NCI-H1436 treated with DMSO at 0.1 percent for 48 hours (cell line): ENCODE data around the gene TECPR2.

ENCODE experiments used
- DNase-seq: peaks from one replicate; lab custom pipeline; 2025; lab: John Stamatoyannopoulos, UW

TECPR2 gene

DNA sequence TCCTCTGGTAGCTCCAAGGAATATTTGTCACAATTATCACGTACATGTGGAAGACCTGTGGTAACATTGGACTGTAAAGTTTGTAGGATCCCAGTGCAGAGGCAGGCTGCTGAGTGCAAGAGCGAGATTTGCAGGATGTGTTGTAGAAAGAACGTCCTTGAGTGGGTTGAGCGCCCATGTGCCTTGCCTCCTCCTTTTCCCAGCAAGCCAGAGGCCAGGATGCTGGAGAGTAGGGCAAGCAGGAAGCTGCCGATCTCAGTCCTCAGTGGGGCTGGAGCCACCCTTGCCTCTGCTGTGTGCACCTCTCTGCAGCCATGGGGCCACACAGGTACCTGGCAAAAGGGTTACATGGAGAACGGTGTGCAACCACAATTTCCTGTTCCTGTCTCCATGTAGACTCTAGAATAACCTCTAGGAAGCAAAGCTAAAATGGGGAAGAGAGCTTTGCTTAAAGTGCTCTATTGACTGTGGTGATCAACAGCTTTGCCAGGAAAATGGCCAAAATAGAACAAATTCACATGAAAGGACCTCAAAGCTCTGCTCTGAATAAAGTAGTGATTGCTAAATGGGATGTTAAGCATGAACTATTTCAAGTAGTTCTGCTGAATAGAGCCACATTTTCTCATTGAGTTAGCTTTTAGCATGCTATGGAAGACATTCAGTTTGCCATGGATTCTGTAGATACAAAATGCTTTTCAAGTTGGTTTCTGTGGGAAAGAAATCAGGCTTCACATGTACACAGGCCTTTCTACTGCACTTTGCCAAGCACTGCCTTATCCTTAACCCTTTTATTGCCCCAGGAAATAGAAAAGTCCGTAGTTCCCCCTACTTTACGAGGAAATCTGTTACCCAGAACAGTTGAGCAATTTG, 109.4 kb downstream of the TECPR2 start:
- no peak for DNase-seq

- no peak for DNase-seq
Measured at GRCh38 chr14:102472791-102473150, 110.0 kb downstream of the TECPR2 start.

GRCh38 chr14:102473559-102473958, 110.8 kb downstream of the TECPR2 start:
- no peak for DNase-seq

GRCh38 chr14:102474934-102475333, 112.2 kb downstream of the TECPR2 start:
- no peak for DNase-seq

GRCh38 chr14:102479107-102479506, 116.4 kb downstream of the TECPR2 start:
- DNase-seq, result no peak

DNA sequence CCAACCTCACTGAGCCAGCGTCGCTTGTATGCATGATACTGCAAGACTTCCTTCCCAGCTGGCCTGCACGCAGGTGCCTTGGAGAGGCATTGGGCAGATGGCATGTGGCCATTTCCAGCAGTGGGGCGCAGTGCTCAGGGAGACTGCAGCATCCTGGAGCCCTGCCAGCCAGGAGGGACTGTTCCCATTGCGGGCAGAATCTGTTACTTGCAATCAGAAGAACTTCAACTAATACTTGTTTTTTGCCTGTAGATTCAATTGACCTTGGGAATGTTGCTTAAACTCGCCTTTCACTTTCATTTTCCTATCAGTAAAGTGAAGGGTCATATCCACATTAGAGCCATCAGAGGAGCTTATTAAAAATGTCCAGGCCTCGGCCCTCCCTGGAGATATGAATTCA, 117.0 kb downstream of the TECPR2 start:
- DNase-seq, result no peak

DNA sequence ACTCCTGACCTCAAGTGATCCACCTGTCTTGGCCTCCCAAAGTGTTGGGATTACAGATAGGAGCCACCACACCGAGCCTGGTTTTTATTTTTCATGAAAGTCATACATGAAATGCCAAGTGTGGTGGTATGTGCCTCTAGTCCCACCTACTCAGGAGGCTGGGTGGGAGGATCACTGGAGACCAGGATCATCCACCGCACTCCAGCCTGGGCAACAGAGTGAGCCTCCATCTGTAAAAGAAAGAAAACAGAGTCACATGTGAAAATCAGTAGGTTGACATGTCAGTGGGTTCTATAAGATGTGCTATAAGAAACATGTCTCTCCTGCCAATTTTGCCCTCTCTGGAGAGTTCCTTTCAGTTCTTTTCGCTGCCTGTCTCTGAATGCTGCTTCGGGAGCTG, 118.6 kb downstream of the TECPR2 start:
- no peak for DNase-seq

DNA sequence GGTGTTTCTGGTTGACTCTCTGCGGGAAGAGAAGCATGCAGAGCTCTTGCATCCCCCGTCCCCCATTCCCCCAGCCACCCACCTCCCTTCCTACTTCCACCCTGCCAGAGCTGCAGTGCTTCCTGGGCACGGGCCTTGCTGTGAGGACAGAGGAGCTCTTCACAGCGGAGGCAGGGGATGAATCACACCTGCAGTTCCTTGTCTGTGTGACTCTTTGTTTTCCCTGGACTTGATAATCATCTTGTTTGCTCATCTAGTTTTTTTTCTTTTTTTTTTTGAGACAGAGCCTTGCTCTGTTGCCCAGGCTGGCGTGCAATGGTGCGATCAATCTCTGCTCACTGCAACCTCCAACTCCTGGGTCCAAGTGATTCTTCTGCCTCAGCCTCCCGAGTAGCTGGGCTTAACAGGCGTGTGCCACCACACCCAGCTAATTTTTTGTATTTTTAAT, 119.1 kb downstream of the TECPR2 start:
- DNase-seq, result no peak

DNA sequence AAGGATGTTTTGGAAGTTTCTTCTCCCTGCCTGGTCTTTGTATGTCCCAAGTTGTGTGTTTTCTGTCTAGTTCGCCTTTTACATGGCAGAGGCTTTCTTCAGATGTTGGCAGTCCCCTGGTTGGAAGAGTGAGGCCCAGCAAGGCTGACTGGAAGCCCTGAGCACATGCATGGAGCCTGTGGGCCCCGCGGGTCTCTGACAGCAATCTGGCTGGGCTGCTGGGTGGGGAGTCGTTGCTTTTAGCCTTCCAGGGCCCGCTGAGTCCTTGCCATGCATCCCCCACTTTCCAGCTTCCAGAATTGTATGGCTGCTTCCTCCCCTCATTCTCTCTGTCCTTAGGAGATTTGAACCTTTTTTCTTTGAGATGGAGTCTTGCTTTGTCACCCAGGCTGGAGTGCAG, 121.6 kb downstream of the TECPR2 start:
- no peak for DNase-seq

DNA sequence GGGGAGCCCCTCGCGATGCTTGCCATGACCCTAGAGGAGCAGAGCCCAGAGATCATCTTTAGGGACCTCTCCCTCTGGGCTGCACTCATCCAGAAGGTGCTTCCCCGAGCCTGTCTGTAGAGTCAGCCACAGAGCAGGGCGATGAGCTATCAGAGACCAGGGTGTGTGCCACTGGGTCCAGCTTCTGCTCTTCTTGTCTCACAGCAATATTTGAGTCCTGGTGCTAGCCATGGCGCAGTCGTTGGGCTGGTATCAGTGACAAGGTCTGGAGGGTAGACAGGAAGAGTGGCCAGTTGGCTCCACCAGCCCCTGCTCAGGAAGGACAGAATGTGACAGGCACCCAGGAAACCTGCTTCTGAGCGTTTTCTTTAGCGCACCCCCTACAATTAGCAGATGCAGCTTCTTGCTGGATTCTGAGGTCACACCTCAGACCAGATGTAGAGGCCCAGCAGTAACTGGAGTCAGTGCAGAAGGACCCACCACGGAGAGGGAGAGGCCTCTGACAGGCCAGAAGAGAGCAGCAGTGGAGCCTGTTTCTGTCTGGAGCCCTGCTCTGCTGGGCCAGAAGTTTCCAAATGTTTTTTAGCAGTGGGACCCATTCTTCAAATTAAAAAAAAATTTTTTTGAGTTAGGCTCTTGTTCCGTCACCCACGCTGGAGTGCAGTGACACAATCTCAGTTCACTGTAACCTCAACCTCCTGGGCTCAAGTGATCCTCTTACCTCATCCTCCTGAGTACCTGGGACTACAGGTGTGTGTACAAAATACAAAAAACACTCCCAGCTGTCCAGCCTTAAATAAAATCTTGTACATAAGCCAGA, 123.2 kb downstream of the TECPR2 start:
- DNase-seq, result no peak

DNA sequence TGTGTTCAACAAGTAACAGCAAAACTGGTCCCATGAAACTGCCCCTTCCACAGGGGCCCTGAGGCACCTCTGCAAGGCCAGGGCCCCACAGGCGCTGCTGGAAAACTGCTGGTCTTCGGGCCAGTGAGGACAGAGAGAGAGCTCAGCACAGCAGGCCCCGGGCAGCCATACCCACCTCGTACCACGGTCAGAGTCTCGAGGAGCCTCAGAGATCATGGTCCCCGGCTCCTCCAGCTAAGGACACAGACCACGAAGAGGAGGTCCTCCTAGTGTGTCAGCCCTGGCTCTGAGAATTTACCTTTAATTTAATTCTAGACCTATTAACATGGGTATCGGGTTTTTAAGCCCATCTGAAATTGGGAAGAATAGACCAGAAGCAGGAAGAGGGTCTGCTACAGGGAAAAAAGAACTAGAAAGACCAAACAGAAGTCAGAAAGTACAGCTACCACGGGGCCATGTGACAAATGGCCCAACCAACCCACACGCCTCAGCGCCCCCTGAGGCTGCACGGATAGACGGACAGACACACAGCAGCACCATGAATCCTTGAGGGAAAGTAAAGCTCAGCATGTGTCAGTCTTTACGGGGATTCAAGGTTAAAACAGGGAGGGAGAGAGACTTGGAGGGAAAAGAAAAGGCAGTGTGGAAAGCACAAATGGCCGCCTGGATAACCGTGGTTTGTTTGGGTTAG, 123.9 kb downstream of the TECPR2 start:
- no peak for DNase-seq

DNA sequence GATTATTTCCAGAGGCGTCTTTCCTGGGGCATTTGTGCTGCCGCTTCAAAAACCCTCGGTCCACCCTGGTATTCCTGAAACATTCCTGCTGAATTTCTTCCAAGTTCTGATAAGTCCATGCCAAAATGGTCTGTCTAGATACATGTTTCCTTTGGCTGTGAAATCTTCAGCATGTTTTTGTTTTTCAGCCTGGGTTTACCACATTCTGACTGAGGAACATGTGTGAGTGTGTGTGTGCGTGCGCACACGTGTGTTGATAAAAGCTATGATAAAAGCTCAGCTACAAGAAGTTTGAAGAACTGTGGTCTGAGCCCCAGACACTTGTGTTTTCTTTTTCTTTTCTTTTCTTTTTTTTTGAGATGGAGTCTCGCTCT, 124.5 kb downstream of the TECPR2 start:
- DNase-seq, result no peak

DNA sequence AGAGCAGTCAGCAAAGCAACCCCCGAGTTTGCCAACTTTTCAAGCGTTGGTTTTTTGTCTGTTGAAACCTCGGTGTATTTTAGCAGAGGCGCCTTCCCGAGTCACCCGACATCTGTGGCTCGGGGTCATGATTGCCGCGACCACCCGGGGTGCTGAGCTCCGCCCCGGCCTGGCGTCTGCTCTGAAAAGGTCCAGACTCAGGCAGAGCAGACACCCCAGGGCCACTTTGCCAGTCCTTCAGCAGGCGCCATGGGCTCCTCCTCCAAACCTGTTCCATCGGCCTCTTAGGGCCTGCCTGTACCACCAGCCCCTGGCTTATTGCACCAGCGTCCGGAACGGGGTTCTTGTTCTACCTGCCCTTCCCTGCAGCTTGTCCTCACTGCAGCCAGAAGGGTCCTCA, 127.7 kb downstream of the TECPR2 start:
- DNase-seq, result no peak

DNA sequence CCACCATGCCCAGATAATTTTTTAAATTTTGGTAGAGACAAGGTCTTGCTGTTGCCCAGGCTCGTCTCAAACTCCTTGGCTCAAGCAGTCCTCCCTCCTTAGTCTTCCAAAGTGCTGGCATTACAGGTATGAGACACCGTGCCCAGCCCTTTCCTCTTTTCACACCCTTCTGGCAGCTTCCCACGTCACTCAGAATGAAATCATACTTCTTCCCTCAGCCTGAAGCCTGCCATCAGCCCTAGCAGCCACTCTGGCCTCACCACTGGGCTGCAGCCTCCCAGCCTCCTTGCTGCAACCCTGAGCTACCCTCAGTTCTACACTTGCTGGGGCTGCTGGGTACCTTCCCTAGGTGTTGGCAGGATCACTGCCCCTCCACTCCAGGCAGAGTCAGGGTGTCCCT, 128.6 kb downstream of the TECPR2 start:
- no peak for DNase-seq

DNA sequence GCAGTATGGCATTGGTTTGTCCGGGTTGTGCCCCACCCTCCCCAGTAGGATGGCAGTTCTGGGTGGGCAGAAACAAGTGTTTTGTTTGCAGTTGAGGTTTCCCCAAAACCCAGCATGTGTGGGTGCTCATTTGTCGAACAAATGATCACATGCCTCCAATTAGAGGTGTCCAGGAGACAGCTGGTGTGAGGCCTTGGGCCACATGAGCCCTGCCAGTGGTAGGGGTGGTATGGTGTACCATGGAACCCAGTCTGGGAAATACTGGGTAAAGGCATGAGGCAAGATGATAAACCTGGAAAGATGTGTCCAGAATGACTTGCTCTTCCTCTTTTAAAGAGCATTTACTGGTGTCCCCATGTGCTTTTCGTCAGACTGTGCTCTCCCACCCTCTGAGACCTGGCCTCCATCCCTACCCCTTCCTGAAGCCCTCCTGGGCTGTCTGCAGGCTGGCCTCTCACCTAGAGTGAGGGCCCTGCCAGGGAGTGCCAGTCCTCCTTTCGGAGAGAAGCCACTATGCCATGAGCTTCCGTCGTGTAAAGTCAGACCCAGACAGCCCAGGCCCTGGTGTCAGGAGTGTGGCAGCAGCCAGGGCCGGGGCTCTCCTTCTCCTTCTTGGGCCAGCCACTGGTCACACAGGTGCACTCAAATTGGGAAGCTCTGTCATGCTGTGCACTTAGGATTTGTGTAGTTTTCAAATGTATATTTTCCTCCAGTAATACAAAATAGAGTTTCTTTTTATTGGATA, 129.2 kb downstream of the TECPR2 start:
- DNase-seq, result no peak

GRCh38 chr14:102492531-102492910, 129.8 kb downstream of the TECPR2 start:
- no peak for DNase-seq

GRCh38 chr14:102493096-102493495, 130.4 kb downstream of the TECPR2 start:
- DNase-seq, result no peak

GRCh38 chr14:102493585-102493984, 130.8 kb downstream of the TECPR2 start:
- no peak for DNase-seq

- no peak for DNase-seq
Measured at GRCh38 chr14:102495491-102496330, 133.0 kb downstream of the TECPR2 start.

DNA sequence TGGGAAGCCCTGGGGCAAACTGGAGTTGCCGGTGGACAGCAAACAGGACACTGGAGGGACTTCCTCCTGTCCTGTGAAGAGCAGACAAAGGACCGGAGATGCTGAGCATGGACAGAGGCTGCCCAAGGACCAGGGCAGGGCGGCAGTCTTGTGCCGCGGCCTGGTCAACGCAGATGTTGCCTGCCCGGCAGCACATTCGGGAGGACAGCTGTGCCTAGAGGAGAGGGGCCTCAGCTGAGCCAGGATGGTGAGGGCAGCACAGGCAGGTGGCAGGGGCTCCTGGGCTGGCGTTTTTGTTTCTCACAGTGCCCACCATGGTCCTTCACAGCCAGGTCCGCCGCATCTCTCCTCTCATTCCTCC, 133.6 kb downstream of the TECPR2 start:
- no peak for DNase-seq
